Fibroblast of skin of right quadriceps (primary cell): ENCODE data around the gene ELF1.
"Not testable (repeated sequence)": the region's sequence is repeated elsewhere in the genome, so short reads cannot be mapped to it uniquely, and the experiment has no call there.

Source experiments
- DNase-seq: peaks from one replicate; pipeline ENCODE4 v3.0.0-alpha.2; 2013

Gene ELF1

GRCh38 chr13:40980461-40980860 lies 38.7 kb downstream of the ELF1 start:
- no peak for DNase-seq

GRCh38 chr13:40979232-40979631 lies 39.9 kb downstream of the ELF1 start:
- DNase-seq = no peak

- DNase-seq = not testable (repeated sequence)
These were observed 41.0 kb downstream of the ELF1 start for GRCh38 chr13:40978109-40978508.

GRCh38 chr13:40975441-40975840 lies 43.7 kb downstream of the ELF1 start:
- no peak for DNase-seq

DNA sequence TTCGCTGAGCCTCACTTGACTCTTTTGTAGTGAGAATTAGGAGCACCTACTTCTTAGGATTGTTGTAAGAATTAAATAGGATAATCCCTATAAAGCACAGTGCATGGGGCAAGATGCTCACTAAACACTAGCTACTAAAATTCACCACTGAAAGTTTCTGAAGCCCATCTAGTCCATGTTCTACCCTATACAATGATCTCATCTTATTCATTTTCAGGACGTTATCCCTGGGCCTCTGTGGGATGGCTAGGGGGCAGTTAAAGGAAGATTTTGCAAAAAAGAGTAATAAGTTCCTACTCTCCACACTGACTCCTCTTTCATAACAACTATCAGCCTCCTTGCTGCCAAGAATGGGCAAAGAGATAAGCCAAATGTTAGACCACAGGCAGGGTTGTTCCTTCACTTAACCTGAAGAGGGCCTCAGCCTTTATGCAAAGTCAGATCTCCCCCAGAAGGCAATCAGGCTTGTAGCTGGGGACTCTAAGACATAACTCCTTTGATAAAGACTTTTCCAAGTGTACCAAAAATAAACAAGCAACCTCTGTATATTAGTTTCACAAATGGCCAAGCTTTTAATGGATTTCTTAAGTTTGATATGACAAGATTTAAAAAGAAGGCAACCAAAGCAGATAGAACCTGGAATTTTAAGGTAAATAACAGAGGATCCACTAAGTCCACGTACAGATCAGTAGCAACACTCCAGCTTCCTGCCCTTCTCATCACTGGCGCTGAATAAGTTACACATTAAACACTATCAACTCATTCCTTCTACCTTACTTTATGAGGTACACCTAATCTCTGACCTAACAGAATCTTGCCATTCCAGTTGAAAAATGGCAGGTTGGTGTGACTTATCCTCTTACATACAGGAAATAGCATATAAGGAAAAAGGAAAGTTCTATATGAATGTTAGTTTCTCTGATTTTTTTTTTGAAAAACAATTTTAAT lies 44.4 kb downstream of the ELF1 start:
- peak; percentile 4 for DNase-seq

DNA sequence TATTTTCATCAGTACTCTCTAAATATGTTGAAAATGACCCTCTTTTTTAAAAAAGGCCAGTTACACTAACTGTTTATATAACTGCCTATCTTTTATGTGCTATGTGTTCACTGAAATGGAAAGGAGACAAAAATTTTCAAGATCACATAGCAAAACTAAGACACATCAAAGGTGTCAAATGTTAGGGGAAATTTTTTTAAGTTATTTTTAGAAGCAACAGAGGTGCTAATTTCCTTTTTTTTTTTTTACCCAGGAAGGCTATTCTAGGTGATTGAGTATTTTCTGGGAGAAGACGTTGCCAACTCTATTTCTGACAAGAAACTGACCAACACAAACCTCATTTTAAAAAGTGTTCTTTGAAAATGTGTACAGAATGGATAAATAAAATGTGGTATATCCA lies 45.7 kb downstream of the ELF1 start:
- DNase-seq = no peak

GRCh38 chr13:40971321-40971720 lies 47.8 kb downstream of the ELF1 start:
- DNase-seq = no peak

DNA sequence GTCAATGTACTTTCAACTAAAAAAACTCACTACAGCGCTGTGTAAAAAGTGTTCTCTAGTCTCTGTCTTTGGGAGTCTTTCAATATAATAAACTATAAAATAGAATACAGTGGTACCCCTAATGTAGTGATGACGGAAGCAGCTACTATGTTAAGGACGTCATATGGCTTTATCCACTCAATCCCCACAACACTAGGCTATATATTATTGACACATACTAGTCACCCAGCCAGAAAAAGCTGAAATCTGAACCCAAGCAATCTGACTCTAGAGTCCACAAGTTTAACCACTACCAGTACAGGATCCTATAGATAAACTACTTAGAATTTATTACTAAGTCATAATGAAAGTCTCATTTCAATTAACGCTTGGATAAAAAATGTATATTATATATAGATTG lies 48.3 kb downstream of the ELF1 start:
- DNase-seq = no peak

- no peak for DNase-seq
These were observed 49.8 kb downstream of the ELF1 start for GRCh38 chr13:40969169-40969901.

- DNase-seq = peak; percentile 3
These were observed 50.6 kb downstream of the ELF1 start for GRCh38 chr13:40968416-40969000.

GRCh38 chr13:40966298-40966697 lies 52.8 kb downstream of the ELF1 start:
- no peak for DNase-seq

- DNase-seq = peak; percentile 32
These were observed 55.2 kb downstream of the ELF1 start for GRCh38 chr13:40963927-40964326.

GRCh38 chr13:40961826-40962225 lies 57.3 kb downstream of the ELF1 start:
- no peak for DNase-seq

DNA sequence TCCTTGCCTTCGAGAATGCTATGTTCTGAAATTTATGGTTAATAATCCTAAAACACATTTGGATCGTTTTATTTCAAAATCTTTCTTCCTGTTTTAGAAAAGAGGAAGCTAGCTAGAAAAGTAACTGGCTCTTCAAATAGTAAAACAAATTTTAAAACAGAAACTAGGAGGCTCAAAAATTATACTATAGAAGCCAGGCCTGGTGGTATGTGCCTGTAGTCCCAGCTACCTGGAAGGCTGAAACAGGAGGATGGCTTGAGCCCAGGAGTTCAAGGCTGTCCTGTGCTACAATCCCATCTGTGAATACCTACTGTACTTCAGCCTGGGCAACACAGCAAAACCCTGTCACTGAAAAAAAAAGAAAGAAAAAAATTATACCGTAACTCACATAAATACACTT lies 57.9 kb downstream of the ELF1 start:
- no peak for DNase-seq

DNA sequence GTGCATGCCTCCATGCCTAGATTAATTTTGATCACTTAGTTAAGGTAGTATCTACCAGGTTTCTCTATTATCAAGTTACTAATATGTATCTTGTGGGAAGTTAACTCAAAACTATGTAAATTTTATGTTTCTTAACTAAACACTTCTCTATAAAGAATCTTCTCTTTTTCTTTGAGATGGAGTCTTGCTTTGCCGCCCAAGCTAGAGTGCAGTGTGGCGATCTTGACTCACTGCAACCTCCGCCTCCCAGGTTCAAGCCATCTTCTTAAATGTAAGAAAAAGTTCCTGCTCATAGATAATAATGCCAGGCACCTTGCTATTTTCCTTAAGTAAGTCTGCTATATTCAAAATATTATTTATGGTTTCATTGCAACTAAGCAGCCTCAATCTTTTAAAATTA lies 58.4 kb downstream of the ELF1 start:
- DNase-seq = no peak

GRCh38 chr13:40958655-40959054 lies 60.5 kb downstream of the ELF1 start:
- DNase-seq = no peak

DNA sequence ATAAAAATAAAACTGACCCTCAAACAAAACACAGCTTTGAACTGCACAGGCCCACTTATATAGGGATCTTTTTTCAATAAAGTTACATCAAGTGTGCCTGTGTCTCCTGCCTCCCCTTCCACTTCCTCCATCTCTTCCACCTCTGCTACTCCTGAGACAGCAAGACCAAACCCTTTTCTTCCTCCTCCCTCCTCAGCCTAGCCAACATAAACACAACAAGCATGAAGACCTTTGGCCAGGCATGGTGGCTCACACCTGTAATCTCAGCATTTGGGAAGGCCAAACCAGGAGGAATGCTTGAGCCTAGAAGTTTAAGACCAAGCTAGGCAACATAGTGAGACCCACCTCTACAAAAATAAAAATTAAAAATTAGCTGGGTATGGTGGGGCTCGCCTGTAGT lies 72.6 kb downstream of the ELF1 start:
- no peak for DNase-seq

- no peak for DNase-seq
These were observed 76.0 kb downstream of the ELF1 start for GRCh38 chr13:40943073-40943472.

GRCh38 chr13:40941581-40941980 lies 77.5 kb downstream of the ELF1 start:
- no peak for DNase-seq

DNA sequence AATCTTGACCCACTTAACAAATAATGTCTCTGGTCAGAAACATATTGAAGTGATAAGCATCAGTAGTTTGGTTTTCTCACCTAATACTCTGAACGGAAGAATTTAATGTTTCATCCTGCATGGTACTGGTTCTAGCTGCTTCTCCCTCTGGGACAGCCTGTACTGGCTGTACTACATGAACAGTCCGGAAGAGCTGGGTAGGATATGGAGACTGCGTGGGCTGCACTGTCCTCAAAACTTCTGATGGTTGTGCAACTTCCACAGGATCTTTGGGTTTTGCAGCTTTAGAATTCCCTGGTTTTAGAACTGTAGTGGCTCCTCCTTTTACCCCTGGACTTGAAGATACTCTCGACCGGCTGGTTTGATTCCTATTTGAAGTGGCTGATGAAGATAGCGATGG lies 78.3 kb downstream of the ELF1 start:
- no peak for DNase-seq

DNA sequence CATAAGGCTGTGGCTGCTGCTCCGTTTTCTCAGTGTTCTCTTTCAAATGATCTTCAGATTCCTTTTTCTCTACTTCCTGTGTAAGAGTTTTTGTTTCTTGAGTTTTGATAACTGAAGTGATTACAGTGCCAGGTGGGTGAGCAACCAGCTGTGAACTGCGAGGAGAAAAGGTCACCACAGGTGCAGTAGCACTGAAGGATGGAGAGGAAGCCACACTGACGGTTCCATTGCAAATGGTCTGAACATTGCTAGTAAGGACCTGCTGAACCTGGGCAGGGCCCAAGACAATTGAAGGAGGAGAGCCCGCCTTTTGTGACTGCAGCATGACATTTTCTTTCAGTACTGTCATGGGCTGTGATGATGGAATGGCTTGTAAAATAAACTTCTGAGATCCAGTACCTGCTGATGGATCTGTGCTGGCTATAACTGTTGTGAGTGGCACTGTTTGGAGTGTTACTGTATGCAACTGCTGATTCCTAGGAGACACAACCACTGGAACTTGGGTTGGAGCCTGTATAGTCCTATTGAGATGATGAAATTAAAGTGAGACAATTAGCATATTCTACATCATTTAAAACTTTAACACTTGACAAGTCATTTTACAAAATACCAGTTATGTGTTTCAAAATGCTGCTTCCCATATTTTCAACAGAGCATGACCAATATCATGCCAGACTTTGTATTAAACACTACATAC lies 85.5 kb downstream of the ELF1 start:
- DNase-seq = no peak

DNA sequence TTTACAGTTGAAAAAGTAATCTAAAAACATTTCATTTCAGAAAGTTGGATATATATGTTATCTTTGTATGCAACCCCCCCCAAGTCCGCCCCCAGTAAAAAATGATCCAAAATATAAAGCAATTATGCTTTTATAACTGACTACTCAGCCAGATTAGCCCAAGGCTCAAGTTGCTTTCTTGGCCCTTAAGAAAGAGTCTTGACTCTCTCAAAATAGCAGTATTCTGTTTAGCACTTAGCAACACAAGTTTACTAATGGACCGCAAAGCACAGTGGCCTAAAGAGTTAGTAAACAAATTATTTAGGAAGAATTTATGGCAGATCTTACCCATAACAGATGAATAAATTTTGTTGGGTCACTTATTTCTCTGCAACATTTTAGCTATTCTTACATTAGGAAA lies 86.9 kb downstream of the ELF1 start:
- no peak for DNase-seq

DNA sequence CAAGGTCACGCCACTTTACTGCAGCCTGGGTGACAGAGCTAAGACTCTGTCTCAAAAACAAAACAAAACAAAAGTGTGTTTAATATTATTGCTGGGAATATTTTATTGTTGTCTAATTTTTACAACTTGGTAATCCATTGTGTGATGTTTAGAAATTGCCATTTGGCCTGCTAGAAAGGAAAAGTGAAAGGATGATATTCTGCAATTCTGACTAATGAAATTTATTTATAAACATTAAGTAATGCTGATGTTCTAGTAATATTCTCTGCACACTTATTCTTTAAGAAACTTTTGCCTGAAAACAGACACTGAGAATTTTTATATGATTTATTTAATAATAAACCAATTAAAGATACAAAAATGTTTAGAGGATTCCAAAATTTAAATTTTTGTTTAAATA lies 87.4 kb downstream of the ELF1 start:
- no peak for DNase-seq
